HTERT RPE-1 (cell line): ENCODE measurements around the gene AGPS.

ENCODE experiments used
- in situ Hi-C: fragments of 300-500 bp; cut with MboI; formaldehyde crosslinking; loops from 4 replicates; pipeline ENCODE4 v1.14.3; 2020; ENCODE audit warnings: low sequenced_read_pairs

AGPS gene

GRCh38 chr2:177520324-177520723 lies 127.8 kb downstream of the AGPS start:
- in situ Hi-C loops: no loop called here

- in situ Hi-C loops: no loop called here
Observed at GRCh38 chr2:177523781-177524180, 131.2 kb downstream of the AGPS start.

DNA sequence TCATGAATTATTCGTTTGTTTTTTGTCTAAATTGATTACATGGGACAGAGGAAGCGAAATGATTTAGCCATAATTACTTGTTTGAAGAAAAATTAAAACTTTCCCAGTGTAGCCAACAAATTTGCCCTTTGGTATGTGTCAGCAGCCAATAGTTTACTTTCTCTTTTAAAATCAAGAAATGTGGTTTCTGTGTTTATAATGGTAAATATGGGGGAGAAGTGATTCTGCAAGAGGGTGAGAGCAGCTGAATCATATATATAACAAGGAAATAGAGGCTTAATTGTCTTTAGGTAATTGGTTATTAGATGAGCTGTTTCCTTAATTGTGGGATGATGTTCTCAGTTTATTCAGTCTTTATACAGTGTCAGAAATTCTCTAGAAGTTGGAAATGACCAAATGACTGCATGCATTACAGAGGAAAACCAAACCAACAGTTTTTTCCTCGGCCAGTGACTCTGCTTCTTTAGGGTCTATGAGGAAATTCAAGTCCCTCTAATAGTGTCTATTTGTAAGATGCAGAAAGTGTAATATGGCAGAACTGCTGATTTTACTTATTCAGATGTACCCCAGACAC lies 132.9 kb downstream of the AGPS start:
- in situ Hi-C loops: no loop called here

DNA sequence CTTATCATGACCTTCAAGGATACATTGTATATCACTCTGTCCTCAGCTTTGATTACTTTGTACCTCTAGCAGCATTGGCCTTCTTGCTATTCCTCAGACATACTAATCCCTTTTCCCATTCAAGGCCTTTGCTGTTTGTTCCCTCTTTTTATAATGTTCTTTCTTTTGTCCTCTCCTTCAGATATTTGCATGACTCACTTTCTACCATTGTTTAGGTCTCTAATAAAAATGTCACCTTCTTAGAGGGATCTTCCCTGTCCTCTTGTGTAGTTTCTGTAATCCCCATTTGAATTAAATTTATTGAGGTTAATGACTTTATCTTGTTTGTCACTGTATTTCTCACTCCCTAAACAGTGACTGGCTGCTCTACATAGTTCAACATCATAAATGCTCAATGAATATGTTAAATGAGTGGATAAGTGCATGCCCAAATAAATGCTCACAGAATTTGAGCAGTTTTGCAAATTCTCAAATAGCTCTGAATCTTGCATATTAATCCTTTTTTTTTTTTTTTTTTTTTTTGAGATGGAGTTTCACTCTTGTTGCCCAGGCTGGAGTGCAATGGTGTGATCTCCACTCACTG lies 135.9 kb downstream of the AGPS start:
- in situ Hi-C loops: no loop called here

GRCh38 chr2:177529166-177529565 lies 136.6 kb downstream of the AGPS start:
- in situ Hi-C loops: no loop called here

DNA sequence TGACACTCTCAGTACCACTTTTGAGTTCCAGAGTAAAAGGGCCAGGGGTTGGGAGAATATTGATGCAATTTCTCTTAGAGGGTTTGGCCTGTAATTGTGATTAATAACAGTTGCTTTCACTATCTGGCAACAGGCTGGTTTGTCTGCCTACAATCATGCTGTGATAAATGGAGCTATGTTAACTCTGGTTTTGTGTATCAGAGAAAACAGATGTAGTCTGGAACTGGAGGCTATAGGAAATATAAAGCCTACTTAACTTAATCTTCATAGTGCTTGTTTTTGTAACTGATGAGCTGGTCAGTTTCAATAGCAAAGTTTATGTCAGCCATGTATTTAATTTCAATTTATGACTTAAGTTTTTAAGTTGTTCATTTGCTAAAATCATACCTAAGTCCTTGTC lies 138.0 kb downstream of the AGPS start:
- in situ Hi-C loops: no loop called here

DNA sequence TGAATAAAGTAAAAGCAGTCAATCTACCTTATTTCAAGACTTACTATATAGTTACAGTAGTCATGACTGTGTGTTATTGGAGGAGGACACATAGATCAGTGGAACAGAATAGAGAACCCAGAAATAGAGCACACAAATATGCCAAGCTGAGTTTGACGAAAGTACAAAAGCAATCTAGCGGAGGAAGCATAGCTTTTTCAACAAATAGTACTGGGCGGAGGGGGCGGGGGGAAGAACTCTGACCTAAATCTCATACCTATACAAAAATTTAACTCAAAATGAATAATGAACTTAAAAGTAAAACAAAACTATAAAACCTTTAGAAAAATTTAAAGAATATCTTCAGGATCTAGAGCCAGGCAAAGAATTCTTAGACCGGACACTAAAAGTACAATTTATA lies 139.1 kb downstream of the AGPS start:
- in situ Hi-C loops: no loop called here

DNA sequence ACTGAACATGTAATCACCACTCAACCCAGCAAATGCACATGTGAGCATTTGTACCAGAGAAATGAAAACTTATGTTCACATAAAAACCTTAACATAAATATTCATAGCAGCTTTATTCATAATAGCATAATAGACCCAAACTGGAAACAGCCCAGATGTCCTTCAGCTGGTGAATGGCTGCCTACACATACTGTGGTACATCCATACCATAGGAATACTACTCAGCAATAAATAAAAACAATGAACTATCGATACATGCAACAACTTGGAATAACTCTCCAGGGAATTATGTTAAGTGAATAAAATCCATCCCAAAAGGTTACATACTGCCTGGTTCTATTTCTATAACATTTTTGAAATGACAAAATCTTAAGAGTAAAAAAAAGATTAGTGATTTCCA lies 140.0 kb downstream of the AGPS start:
- in situ Hi-C loops: no loop called here

GRCh38 chr2:177533253-177533652 lies 140.7 kb downstream of the AGPS start:
- in situ Hi-C loops: no loop called here

DNA sequence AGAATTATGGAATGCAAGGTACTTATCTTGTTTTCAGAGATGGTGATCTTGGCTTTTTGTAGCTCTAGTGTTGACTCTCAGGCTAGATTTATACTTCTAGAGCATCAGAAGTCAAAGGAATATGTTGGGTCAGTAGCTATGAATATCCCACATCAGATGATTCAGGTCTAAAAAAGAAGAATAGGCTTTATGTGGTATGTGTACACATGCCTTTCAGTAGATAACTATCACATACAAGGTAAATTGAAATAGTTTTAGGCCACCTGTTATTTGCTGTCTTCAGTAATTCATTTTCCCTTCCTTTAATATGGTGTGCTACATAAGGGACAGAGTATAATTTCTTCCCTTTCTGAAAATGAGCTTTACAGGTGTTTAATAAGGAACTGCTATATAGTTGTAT lies 142.4 kb downstream of the AGPS start:
- in situ Hi-C loops: no loop called here

DNA sequence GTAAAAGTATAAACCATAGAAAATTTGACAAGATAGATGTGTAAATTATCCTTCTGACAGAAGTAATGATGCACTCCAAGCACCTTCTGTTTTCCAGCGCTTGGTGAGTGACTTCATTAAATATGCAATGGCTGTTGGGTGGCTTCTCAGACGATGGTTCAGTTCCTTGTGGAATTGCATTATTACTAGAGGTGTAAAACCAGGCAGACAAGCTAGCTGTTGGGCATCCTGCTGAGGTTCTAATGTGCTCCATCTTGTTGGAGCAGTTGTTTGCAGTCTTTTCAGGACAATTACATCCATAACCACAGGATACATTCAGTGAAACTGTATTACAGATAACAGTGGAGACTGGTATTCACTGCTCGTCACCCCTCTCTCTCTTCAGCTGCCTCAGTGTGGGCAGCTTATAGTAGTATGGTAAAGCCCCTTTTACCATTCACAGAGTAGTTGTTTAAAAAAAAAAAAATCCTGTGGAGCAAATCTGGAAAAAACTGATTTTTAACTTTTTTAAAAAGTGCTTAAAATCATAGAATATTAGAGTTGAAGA lies 143.5 kb downstream of the AGPS start:
- in situ Hi-C loops: no loop called here

DNA sequence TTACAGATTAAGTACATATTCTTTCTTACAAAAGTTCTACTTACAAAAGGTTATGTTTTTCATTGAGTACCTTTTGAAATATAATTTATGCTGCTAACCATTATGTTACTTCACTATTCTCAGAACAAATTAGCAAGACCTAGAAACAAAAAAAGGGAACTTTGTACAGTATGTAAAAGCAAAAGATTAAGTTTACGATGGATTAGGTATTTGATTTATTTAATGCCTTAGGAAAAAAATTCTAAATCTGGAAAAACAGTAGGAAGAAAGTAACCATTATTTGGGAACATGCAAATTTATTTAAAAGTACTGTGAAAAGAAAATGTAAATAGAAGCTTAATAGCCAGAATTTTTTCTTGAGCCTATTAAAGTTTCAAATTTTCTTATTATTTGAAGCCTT lies 144.6 kb downstream of the AGPS start:
- in situ Hi-C loops: no loop called here

DNA sequence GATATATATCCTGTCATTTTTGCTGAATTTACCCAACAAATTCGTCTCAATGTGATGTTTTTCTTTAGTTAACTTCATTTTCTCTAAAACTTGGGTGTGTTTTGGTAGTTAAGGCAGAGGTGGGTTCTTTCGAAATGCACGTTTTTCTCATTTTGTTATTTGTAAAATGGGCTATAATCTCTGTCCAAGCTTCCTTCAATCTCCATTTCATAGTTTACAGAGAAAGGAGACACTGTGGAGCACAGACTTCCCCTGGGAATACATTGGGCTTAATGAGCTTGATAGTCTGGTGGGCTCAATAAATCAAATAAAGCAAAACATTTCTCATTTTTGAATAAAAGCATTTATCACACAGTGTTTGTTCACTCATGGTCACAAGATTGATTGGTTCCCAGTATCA lies 145.1 kb downstream of the AGPS start:
- in situ Hi-C loops: no loop called here

GRCh38 chr2:177538323-177538722 lies 145.8 kb downstream of the AGPS start:
- in situ Hi-C loops: no loop called here

DNA sequence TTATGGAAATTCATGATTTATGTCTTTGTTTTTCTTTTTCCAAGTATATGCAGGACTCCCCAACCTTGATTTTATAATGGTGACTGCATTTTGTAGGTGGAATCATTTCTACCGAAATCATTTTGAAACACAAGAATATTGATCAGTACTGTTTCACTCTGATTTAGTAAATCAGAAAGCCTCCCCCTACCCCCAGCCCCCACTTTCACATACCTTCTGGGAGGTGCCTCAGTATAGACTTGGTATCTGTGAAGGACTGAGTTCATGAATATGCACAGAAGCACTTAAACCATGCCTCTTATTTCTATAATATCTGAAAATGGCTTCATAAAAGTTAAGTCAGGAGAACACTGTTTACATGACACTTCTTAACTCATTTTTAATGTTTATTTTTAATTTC lies 147.7 kb downstream of the AGPS start:
- in situ Hi-C loops: no loop called here

DNA sequence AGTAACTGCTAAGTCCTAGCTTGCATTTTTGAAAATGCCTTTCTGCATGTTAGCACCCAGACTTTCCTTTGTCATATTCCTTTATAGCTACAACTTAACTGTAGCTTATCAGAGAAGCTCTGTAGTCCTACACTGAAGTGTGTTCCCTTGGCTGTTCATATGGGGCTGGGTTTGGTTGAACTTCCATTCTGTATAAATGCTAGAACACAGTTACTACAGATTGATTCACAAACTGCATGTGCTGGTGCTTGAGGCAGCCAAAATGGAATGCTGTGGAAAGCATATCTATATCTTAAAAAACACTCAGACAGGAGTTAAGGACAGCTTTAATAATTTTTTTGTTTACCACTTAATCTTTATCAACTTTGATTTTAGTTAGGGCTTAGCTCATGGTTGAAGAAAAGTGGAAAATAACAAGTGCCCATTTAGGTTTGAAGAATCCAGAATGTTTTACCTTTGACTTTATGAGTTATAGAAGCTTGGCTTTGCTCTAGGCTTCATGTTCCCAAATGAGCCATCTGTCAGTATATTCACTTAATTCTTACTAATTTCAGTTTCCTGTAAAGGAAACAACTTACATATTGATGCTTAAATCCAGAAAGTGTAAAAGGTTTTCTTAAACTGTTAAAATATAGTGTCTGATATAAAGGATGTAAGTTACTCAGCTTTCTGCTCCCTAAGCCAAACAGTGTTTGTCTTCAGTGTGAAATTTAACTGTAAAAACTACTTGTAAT lies 148.9 kb downstream of the AGPS start:
- in situ Hi-C loops: no loop called here

- in situ Hi-C loops: no loop called here
Observed at GRCh38 chr2:177542396-177542795, 149.8 kb downstream of the AGPS start.

- in situ Hi-C loops: no loop called here
Observed at GRCh38 chr2:177543007-177543760, 150.6 kb downstream of the AGPS start.

DNA sequence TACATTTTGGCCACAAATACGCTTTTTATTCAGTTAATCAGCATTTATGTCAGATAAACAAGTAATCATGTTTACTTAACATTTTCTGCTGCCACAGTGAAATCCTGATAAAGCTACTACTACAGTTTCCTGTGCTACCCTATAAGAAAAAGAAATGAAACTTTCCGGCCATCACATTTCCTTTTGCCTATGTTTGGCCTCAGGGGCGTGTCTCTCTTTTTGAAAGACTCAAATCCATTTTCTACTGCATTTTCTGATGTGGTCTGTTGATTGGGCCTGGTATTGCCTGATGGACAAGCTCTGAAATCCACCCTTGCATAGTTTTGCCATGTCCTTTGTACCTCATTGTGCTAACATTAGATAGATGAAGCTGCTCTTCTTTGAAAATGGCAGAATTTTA lies 152.6 kb downstream of the AGPS start:
- in situ Hi-C loops: no loop called here

DNA sequence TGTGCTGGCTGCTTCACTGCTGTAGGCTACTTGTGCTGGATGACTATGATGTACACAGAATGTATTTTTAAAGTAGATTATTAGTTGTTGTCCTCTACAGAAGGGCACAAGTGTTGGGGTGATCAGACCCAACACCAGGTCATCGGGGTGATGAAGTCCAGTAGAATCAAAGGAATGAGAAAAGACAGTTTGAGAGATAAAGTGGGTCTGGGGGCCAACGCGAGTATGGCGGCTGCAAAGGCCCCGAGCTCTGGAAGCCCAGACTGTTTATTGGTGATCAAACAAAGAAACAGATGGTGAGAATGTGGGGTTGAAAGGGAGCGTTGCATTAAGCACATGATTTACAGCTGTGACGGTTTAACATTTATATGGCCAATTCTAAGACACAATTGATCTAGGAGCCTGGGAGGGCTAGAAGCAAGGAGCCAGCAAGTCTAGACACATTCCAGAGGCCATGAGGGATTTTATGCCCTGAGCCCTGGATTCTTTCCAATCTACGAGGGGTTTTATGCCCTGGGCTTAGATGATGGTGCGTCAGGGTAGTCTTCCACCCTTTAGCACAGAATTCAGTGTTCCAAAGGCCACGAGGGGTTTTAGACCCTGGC lies 153.5 kb downstream of the AGPS start:
- in situ Hi-C loops: no loop called here

DNA sequence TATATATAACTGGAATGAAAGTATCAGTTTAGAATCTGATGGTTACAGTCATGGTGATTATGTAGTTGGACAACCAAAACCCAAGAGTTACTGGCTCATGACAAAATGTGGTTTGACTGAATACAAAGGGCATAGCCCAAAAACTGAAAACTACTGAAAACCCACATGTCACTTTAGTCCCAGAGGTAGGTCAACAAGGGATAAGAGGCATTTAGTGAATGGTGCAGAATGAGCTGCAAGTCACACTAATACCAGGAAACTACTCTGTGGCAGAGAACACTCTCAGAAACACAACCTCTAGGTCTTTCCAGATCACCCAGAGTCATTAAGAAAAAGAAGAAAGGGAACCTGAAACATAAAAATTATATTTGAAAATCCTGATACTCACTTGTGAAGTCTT lies 154.5 kb downstream of the AGPS start:
- in situ Hi-C loops: no loop called here
